ENCODE data around the gene TNXB.
"Not testable (repeated sequence)": the region's sequence is repeated elsewhere in the genome, so short reads cannot be mapped to it uniquely, and the experiment has no call there.

TNXB gene

GRCh38 chr6:32014547-32014946 lies 94.6 kb downstream of the TNXB start, which contains the start of gene C4B:
Gene C4B (plus strand): TSS chr6:32014795. CDS start chr6:32014846, 51 bp downstream.
- DNase-seq (ENCODE audit: low read depth, low spot score); H3K4me3 ChIP-seq (ENCODE audit: low read length): not testable (repeated sequence)

GRCh38 chr6:32013738-32014137 lies 95.4 kb downstream of the TNXB start:
- DNase-seq (ENCODE audit: low read depth, low spot score); H3K4me3 ChIP-seq (ENCODE audit: low read length): not testable (repeated sequence)

GRCh38 chr6:32012941-32013617 lies 96.1 kb downstream of the TNXB start:
- not testable (repeated sequence) for H3K4me3 ChIP-seq (ENCODE audit: low read length); DNase-seq (ENCODE audit: low read depth, low spot score)

GRCh38 chr6:32010856-32011530 lies 98.1 kb downstream of the TNXB start:
- not testable (repeated sequence) for DNase-seq (ENCODE audit: low read depth, low spot score); H3K4me3 ChIP-seq (ENCODE audit: low read length)

- DNase-seq (ENCODE audit: low read depth, low spot score); H3K4me3 ChIP-seq (ENCODE audit: low read length): not testable (repeated sequence)
These were observed 99.6 kb downstream of the TNXB start for GRCh38 chr6:32009537-32009936.

- not testable (repeated sequence) for DNase-seq (ENCODE audit: low read depth, low spot score); H3K4me3 ChIP-seq (ENCODE audit: low read length)
These were observed 100.5 kb downstream of the TNXB start for GRCh38 chr6:32008616-32009015.

- H3K4me3 ChIP-seq (ENCODE audit: low read length); DNase-seq (ENCODE audit: low read depth, low spot score): not testable (repeated sequence)
These were observed 101.1 kb downstream of the TNXB start for GRCh38 chr6:32008037-32008436.

GRCh38 chr6:32007086-32007485 lies 102.1 kb downstream of the TNXB start:
- DNase-seq (ENCODE audit: low read depth, low spot score); H3K4me3 ChIP-seq (ENCODE audit: low read length): not testable (repeated sequence)

- not testable (repeated sequence) for H3K4me3 ChIP-seq (ENCODE audit: low read length); DNase-seq (ENCODE audit: low read depth, low spot score)
These were observed 103.1 kb downstream of the TNXB start for GRCh38 chr6:32005991-32006529.

- DNase-seq (ENCODE audit: low read depth, low spot score); H3K4me3 ChIP-seq (ENCODE audit: low read length): not testable (repeated sequence)
These were observed 103.6 kb downstream of the TNXB start for GRCh38 chr6:32005538-32005880.

- not testable (repeated sequence) for H3K4me3 ChIP-seq (ENCODE audit: low read length); DNase-seq (ENCODE audit: low read depth, low spot score)
These were observed 104.1 kb downstream of the TNXB start for GRCh38 chr6:32004864-32005537.

GRCh38 chr6:32004393-32004792 lies 104.7 kb downstream of the TNXB start:
- not testable (repeated sequence) for DNase-seq (ENCODE audit: low read depth, low spot score); H3K4me3 ChIP-seq (ENCODE audit: low read length)

GRCh38 chr6:32003301-32003700 lies 105.8 kb downstream of the TNXB start:
- not testable (repeated sequence) for H3K4me3 ChIP-seq (ENCODE audit: low read length)

GRCh38 chr6:32002546-32003268 lies 106.4 kb downstream of the TNXB start:
- not testable (repeated sequence) for H3K4me3 ChIP-seq (ENCODE audit: low read length)

More at GRCh38 chr6:32003301-32003700, 105.8 kb downstream of the TNXB start:
- DNase-seq (ENCODE audit: low read depth, low spot score), result not testable (repeated sequence)

GRCh38 chr6:31996385-31996784 lies 112.8 kb downstream of the TNXB start:
- not testable (repeated sequence) for DNase-seq (ENCODE audit: low read depth, low spot score); H3K4me3 ChIP-seq (ENCODE audit: low read length)

More at GRCh38 chr6:32002546-32003268, 106.4 kb downstream of the TNXB start:
- not testable (repeated sequence) for DNase-seq (ENCODE audit: low read depth, low spot score)

- not testable (repeated sequence) for DNase-seq (ENCODE audit: low read depth, low spot score); H3K4me3 ChIP-seq (ENCODE audit: low read length)
These were observed 114.7 kb downstream of the TNXB start for GRCh38 chr6:31994421-31994820.

Measured in Jurkat, Clone E6-1 (cell line).